ENCODE results near the gene PTP4A1.
A peak's percentile ranks its signal among the peaks of the same experiment; 100 is the strongest.

PTP4A1 gene

GRCh38 chr6:63558278-63558677 is 14.0 kb upstream of the PTP4A1 start:
- no peak for DNase-seq (ENCODE audit: insufficient read length)
- TF ChIP-seq POLR2A (IDR thresholded peaks at IDR 0.05; ENCODE audit: low read depth, low read length) (no peak), POLR2AphosphoS5 (IDR thresholded peaks at IDR 0.05; ENCODE audit: low read depth, low read length) (no peak), TAF1 (IDR thresholded peaks at IDR 0.05; ENCODE audit: borderline replicate concordance, low read depth, low read length) (no peak)
- FAIRE-seq: no peak

- TF ChIP-seq POLR2A (IDR thresholded peaks at IDR 0.05; ENCODE audit: low read depth, low read length) (no peak), TAF1 (IDR thresholded peaks at IDR 0.05; ENCODE audit: borderline replicate concordance, low read depth, low read length) (no peak), POLR2AphosphoS5 (IDR thresholded peaks at IDR 0.05; ENCODE audit: low read depth, low read length) (no peak)
- FAIRE-seq (no peak), DNase-seq (ENCODE audit: insufficient read length) (no peak)
Observed at GRCh38 chr6:63560801-63561287, 11.4 kb upstream of the PTP4A1 start.

- DNase-seq (ENCODE audit: insufficient read length): no peak
- FAIRE-seq: no peak
- TF ChIP-seq POLR2AphosphoS5 (IDR thresholded peaks at IDR 0.05; ENCODE audit: low read depth, low read length): no peak
- no peak for TF ChIP-seq POLR2A (IDR thresholded peaks at IDR 0.05; ENCODE audit: low read depth, low read length)
- TF ChIP-seq TAF1 (IDR thresholded peaks at IDR 0.05; ENCODE audit: borderline replicate concordance, low read depth, low read length): no peak
Observed at GRCh38 chr6:63561288-63561687, 11.0 kb upstream of the PTP4A1 start.

- FAIRE-seq: no peak
Observed at GRCh38 chr6:63563235-63563634, 9.0 kb upstream of the PTP4A1 start.

GRCh38 chr6:63565058-63565726 is 7.1 kb upstream of the PTP4A1 start:
- DNase-seq (ENCODE audit: insufficient read length): no peak
- no peak for TF ChIP-seq POLR2A (IDR thresholded peaks at IDR 0.05; ENCODE audit: low read depth, low read length)
- TF ChIP-seq TAF1 (IDR thresholded peaks at IDR 0.05; ENCODE audit: borderline replicate concordance, low read depth, low read length): no peak
- no peak for TF ChIP-seq POLR2AphosphoS5 (IDR thresholded peaks at IDR 0.05; ENCODE audit: low read depth, low read length)
- no peak for FAIRE-seq

More at GRCh38 chr6:63563235-63563634, 9.0 kb upstream of the PTP4A1 start:
- no peak for TF ChIP-seq TAF1 (IDR thresholded peaks at IDR 0.05; ENCODE audit: borderline replicate concordance, low read depth, low read length)
- no peak for TF ChIP-seq POLR2AphosphoS5 (IDR thresholded peaks at IDR 0.05; ENCODE audit: low read depth, low read length)
- no peak for TF ChIP-seq POLR2A (IDR thresholded peaks at IDR 0.05; ENCODE audit: low read depth, low read length)
- DNase-seq (ENCODE audit: insufficient read length): no peak

GRCh38 chr6:63565727-63566596 is 6.3 kb upstream of the PTP4A1 start:
- no peak for FAIRE-seq
- DNase-seq (ENCODE audit: insufficient read length): no peak
- TF ChIP-seq TAF1 (IDR thresholded peaks at IDR 0.05; ENCODE audit: borderline replicate concordance, low read depth, low read length) (no peak), POLR2A (IDR thresholded peaks at IDR 0.05; ENCODE audit: low read depth, low read length) (no peak), POLR2AphosphoS5 (IDR thresholded peaks at IDR 0.05; ENCODE audit: low read depth, low read length) (no peak)

GRCh38 chr6:63567966-63568365 is 4.3 kb upstream of the PTP4A1 start:
- DNase-seq (ENCODE audit: insufficient read length) (no peak), FAIRE-seq (no peak)
- no peak for TF ChIP-seq TAF1 (IDR thresholded peaks at IDR 0.05; ENCODE audit: borderline replicate concordance, low read depth, low read length)
- no peak for TF ChIP-seq POLR2AphosphoS5 (IDR thresholded peaks at IDR 0.05; ENCODE audit: low read depth, low read length)
- no peak for TF ChIP-seq POLR2A (IDR thresholded peaks at IDR 0.05; ENCODE audit: low read depth, low read length)

GRCh38 chr6:63571361-63572043 is 778 bp upstream of the PTP4A1 start:
- no peak for TF ChIP-seq POLR2A (IDR thresholded peaks at IDR 0.05; ENCODE audit: low read depth, low read length)
- no peak for TF ChIP-seq TAF1 (IDR thresholded peaks at IDR 0.05; ENCODE audit: borderline replicate concordance, low read depth, low read length)
- no peak for TF ChIP-seq POLR2AphosphoS5 (IDR thresholded peaks at IDR 0.05; ENCODE audit: low read depth, low read length)
- DNase-seq (ENCODE audit: insufficient read length): peak; percentile 2
- FAIRE-seq: peak; percentile 85

GRCh38 chr6:63572747-63573075 is 431 bp downstream of the PTP4A1 start:
- DNase-seq (ENCODE audit: insufficient read length) (peak; percentile 13), FAIRE-seq (no peak)
- TF ChIP-seq POLR2A (IDR thresholded peaks at IDR 0.05; ENCODE audit: low read depth, low read length) (no peak), TAF1 (IDR thresholded peaks at IDR 0.05; ENCODE audit: borderline replicate concordance, low read depth, low read length) (no peak), POLR2AphosphoS5 (IDR thresholded peaks at IDR 0.05; ENCODE audit: low read depth, low read length) (no peak)

- FAIRE-seq (no peak), DNase-seq (ENCODE audit: insufficient read length) (peak; percentile 36)
- TF ChIP-seq POLR2AphosphoS5 (IDR thresholded peaks at IDR 0.05; ENCODE audit: low read depth, low read length) (peak; percentile 47), TAF1 (IDR thresholded peaks at IDR 0.05; ENCODE audit: borderline replicate concordance, low read depth, low read length) (peak; percentile 66; the same call in 1 of the 2 replicates), POLR2A (IDR thresholded peaks at IDR 0.05; ENCODE audit: low read depth, low read length) (peak; percentile 86)
Observed at GRCh38 chr6:63573076-63573898, 1.0 kb downstream of the PTP4A1 start.

All from GM12892 (cell line).